IMR-90 (cell line): ENCODE measurements around the gene C3orf49. TPM values are rescaled to one million over a fixed set of nuclear protein-coding genes. Genes with fewer than 3 reads are reported as not detected.

Source experiments
- ATAC-seq: fragments of 200-7000 bp; cut with Tn5 transposase; 2 replicates; pipeline ENCODE4 v1.9.1; 2020; ENCODE audit warnings: low read depth, mild to moderate bottlenecking, moderate library complexity
- BruUV-seq: library from RNA; stranded (reverse); fragments of 400-500 nt; replicated peaks from 2 replicates; lab custom pipeline; 2021; lab: Mats Ljungman, UMichigan
- CTCF ChIA-PET: fragments of 300-600 bp; formaldehyde crosslinking; extraction: SDS; loops from one replicate; lab custom pipeline; 2021; ENCODE audit warnings: antibody characterized with exemption; lab: Yijun Ruan, JAX
- POLR2A ChIA-PET: fragments of 300-600 bp; sonication (Branson Sonifier 250); formaldehyde crosslinking; loops from one replicate; lab custom pipeline; 2022; ENCODE audit warnings: antibody characterized with exemption; ENCODE audit not compliant: unreplicated experiment; lab: Charles Lee
- DNase-seq: peaks from one replicate; pipeline ENCODE4 v3.0.0; 2013
- H2AFZ ChIP-seq: replicated peaks from 2 replicates; pipeline ENCODE3; 2013; ENCODE audit warnings: low read length, mild to moderate bottlenecking; ENCODE audit not compliant: poor library complexity
- H2AK5ac ChIP-seq: 2 replicates; pipeline ENCODE4 v1.6.1; 2013; ENCODE audit warnings: low read depth, low read length, inconsistent platforms
- H2AK9ac ChIP-seq: replicated peaks from 2 replicates; pipeline ENCODE3; 2013; ENCODE audit warnings: mild to moderate bottlenecking, low read depth, low read length, moderate library complexity; ENCODE audit not compliant: poor library complexity
- H2BK120ac ChIP-seq: 2 replicates; pipeline ENCODE4 v1.6.1; 2013; ENCODE audit warnings: low read depth, low read length, inconsistent platforms
- H2BK15ac ChIP-seq: 3 replicates; pipeline ENCODE4 v1.6.1; 2013; ENCODE audit warnings: low read depth, low read length, inconsistent platforms
- H2BK20ac ChIP-seq: 2 replicates; pipeline ENCODE4 v1.6.1; 2013; ENCODE audit warnings: low read depth, mild to moderate bottlenecking, inconsistent platforms, low read length, moderate library complexity
- H2BK5ac ChIP-seq: 2 replicates; pipeline ENCODE4 v1.6.1; 2013; ENCODE audit warnings: mild to moderate bottlenecking, low read depth, low read length, inconsistent platforms; ENCODE audit not compliant: poor library complexity, severe bottlenecking
- H3K14ac ChIP-seq: replicated peaks from 2 replicates; pipeline ENCODE4 v1.6.1; 2013; ENCODE audit warnings: low read depth, low read length, inconsistent platforms
- H3K18ac ChIP-seq: 2 replicates; pipeline ENCODE4 v1.6.1; 2013; ENCODE audit warnings: low read depth, low read length, control low read depth
- H3K23ac ChIP-seq: 2 replicates; pipeline ENCODE4 v1.6.1; 2013; ENCODE audit warnings: low read depth, low read length, inconsistent platforms
- H3K27ac ChIP-seq: 2 replicates; pipeline ENCODE4 v1.5.1; 2013; ENCODE audit warnings: mild to moderate bottlenecking, control low read depth, low read length; ENCODE audit not compliant: insufficient read depth
- H3K27me3 ChIP-seq: 2 replicates; pipeline ENCODE4 v1.6.1; 2013; ENCODE audit warnings: low read length; ENCODE audit not compliant: control insufficient read depth, insufficient read depth
- H3K36me3 ChIP-seq: 2 replicates; pipeline ENCODE4 v1.6.1; 2013; ENCODE audit warnings: low read length, mixed read lengths; ENCODE audit not compliant: control insufficient read depth, insufficient read depth
- H3K4ac ChIP-seq: 2 replicates; pipeline ENCODE4 v1.6.1; 2013; ENCODE audit warnings: low read depth, low read length, inconsistent platforms
- H3K4me1 ChIP-seq: 2 replicates; pipeline ENCODE4 v1.6.1; 2013; ENCODE audit warnings: low read length, mixed read lengths; ENCODE audit not compliant: control insufficient read depth, insufficient read depth
- H3K4me2 ChIP-seq: 2 replicates; pipeline ENCODE4 v1.6.1; 2013; ENCODE audit warnings: low read depth, mild to moderate bottlenecking, control low read depth, low read length, moderate library complexity
- H3K4me3 ChIP-seq: 2 replicates; pipeline ENCODE4 v1.5.1; 2013; ENCODE audit warnings: low read depth, mild to moderate bottlenecking, control low read depth, low read length, moderate library complexity; ENCODE audit not compliant: insufficient read depth
- H3K56ac ChIP-seq: 2 replicates; pipeline ENCODE4 v1.6.1; 2013; ENCODE audit warnings: low read length, inconsistent platforms; ENCODE audit not compliant: insufficient read depth; ENCODE audit errors: extremely low read depth
- H3K79me1 ChIP-seq, 2 experiments: 2 replicates each; pipeline ENCODE4 v1.6.1; 2013; ENCODE audit warnings: low read length in 2 of 2, inconsistent platforms in 1 of 2, low read depth in 1 of 2
- H3K9ac ChIP-seq: 2 replicates; pipeline ENCODE4 v1.6.1; 2013; ENCODE audit warnings: low read depth, low read length, control low read depth
- H3K9me1 ChIP-seq: 2 replicates; pipeline ENCODE4 v1.6.1; 2013; ENCODE audit warnings: low read length, inconsistent platforms; ENCODE audit not compliant: insufficient read depth
- H3K9me3 ChIP-seq: 2 replicates; pipeline ENCODE4 v1.6.1; 2013; ENCODE audit warnings: low read length; ENCODE audit not compliant: control insufficient read depth, insufficient read depth
- H4K20me1 ChIP-seq: 2 replicates; pipeline ENCODE4 v1.6.1; 2013; ENCODE audit warnings: low read length, inconsistent platforms; ENCODE audit not compliant: insufficient read depth
- H4K5ac ChIP-seq: 2 replicates; pipeline ENCODE4 v1.6.1; 2013; ENCODE audit warnings: mild to moderate bottlenecking, low read depth, low read length, control low read depth
- H4K8ac ChIP-seq, 2 experiments: 2 replicates each; pipeline ENCODE4 v1.6.1; 2013; ENCODE audit warnings: low read depth in 2 of 2, low read length in 2 of 2, control low read depth in 1 of 2, inconsistent platforms in 1 of 2
- H4K91ac ChIP-seq: 2 replicates; pipeline ENCODE4 v1.6.1; 2013; ENCODE audit warnings: low read depth, low read length, inconsistent platforms; ENCODE audit not compliant: insufficient read depth
- BHLHE40 ChIP-seq: fragments of 150-350 bp; IDR thresholded peaks from 2 replicates; pipeline ENCODE4 v1.6.1; 2016; ENCODE audit warnings: mild to moderate bottlenecking, low read depth, low read length
- CHD1 ChIP-seq: IDR thresholded peaks from 2 replicates; pipeline ENCODE4 v1.6.1; 2012; ENCODE audit warnings: low read depth, low read length, improper control_type of control experiment
- CTCF ChIP-seq: conservative IDR thresholded peaks from 2 replicates; pipeline ENCODE4 v1.5.1; 2012; ENCODE audit warnings: mild to moderate bottlenecking, low read depth, low read length, improper control_type of control experiment
- ELK1 ChIP-seq: fragments of 150-350 bp; IDR thresholded peaks from 2 replicates; pipeline ENCODE4 v1.6.1; 2016; ENCODE audit warnings: low read depth, mild to moderate bottlenecking, low read length, moderate library complexity, borderline replicate concordance
- FOS ChIP-seq: fragments of 150-350 bp; IDR thresholded peaks from 2 replicates; pipeline ENCODE4 v1.6.1; 2016; ENCODE audit warnings: low read depth, low read length
- MAFK ChIP-seq: IDR thresholded peaks from 2 replicates; pipeline ENCODE4 v1.6.1; 2012; ENCODE audit warnings: low read depth, low read length, improper control_type of control experiment
- MAZ ChIP-seq: IDR thresholded peaks from 2 replicates; pipeline ENCODE4 v1.6.1; 2012; ENCODE audit warnings: low read depth, mild to moderate bottlenecking, low read length, improper control_type of control experiment, moderate library complexity, borderline replicate concordance
- MXI1 ChIP-seq: IDR thresholded peaks from 2 replicates; pipeline ENCODE4 v1.6.1; 2012; ENCODE audit warnings: low read depth, mild to moderate bottlenecking, low read length, moderate library complexity, borderline replicate concordance
- NFE2L2 ChIP-seq: fragments of 150-350 bp; IDR thresholded peaks from 2 replicates; pipeline ENCODE4 v1.6.1; 2016; ENCODE audit warnings: low read depth, mild to moderate bottlenecking, low read length
- POLR2A ChIP-seq: IDR thresholded peaks from 2 replicates; pipeline ENCODE4 v1.6.1; 2012; ENCODE audit warnings: mild to moderate bottlenecking, low read depth, low read length
- RAD21 ChIP-seq: IDR thresholded peaks from 2 replicates; pipeline ENCODE4 v1.6.1; 2012; ENCODE audit warnings: low read length, improper control_type of control experiment
- RCOR1 ChIP-seq: IDR thresholded peaks from 2 replicates; pipeline ENCODE4 v1.6.1; 2012; ENCODE audit warnings: mild to moderate bottlenecking, low read length, improper control_type of control experiment; ENCODE audit not compliant: insufficient replicate concordance
- RFX5 ChIP-seq: IDR thresholded peaks from 2 replicates; pipeline ENCODE4 v1.8.0; 2012; ENCODE audit warnings: low read depth, mild to moderate bottlenecking, low read length, moderate library complexity
- SMC3 ChIP-seq: fragments of 150-350 bp; IDR thresholded peaks from 2 replicates; pipeline ENCODE4 v1.6.1; 2016; ENCODE audit warnings: low read depth, mild to moderate bottlenecking, antibody characterized with exemption, low read length, moderate library complexity
- USF2 ChIP-seq: fragments of 150-350 bp; IDR thresholded peaks from 2 replicates; pipeline ENCODE4 v1.6.1; 2017; ENCODE audit warnings: mild to moderate bottlenecking, antibody characterized with exemption, low read length, low read depth
- WGBS, 2 experiments: methylation state at CpG; one replicate each; pipeline versions ENCODE4 v1.1.5 to v1.1.7; 2013; ENCODE audit warnings: missing lambda C conversion rate in 2 of 2; ENCODE audit not compliant: insufficient read length in 1 of 2; ENCODE audit errors: extremely low coverage in 2 of 2; 5-methylcytosine and 5-hydroxymethylcytosine counted together
- dilution Hi-C: fragments of 300-500 bp; cut with HindIII; formaldehyde crosslinking; loops from one replicate; pipeline ENCODE4 v1.14.3; 2018; ENCODE audit warnings: low sequenced_read_pairs; ENCODE audit not compliant: unreplicated experiment
- in situ Hi-C: fragments of 300-500 bp; cut with MboI; formaldehyde crosslinking; loops from 3 replicates; pipeline ENCODE4 v1.14.3; 2019; ENCODE audit warnings: low sequenced_read_pairs, inconsistent platforms, mixed read lengths
- intact Hi-C: fragments of 100-400 bp; cut with micrococcal nuclease; formaldehyde crosslinking; loops from 2 replicates; pipeline ENCODE4 v1.10.0; 2022
- polyA plus RNA-seq, 3 experiments: library from polyadenylated mRNA; depleted of rRNA; stranded (reverse); fragments of >200 nt; gene quantifications; 2 replicates each; pipeline ENCODE4 v1.2.3, GENCODE V29; 2012; ENCODE audit warnings: low replicate concordance in 1 of 3
- total RNA-seq: library from RNA; depleted of rRNA; stranded (reverse); fragments of >200 nt; gene quantifications from 2 replicates; pipeline ENCODE4 v1.2.3, GENCODE V29; 2012

Gene C3orf49
- total and polyA plus RNA-seq, 2 of the 4 experiments (the other 2 are of a cell fraction): not detected

GRCh38 chr3:63876260-63876659 lies 57.2 kb downstream of the C3orf49 start:
- H4K5ac ChIP-seq: no peak overlapping the region
- H4K8ac ChIP-seq: no peak overlapping the region
- no TSS peak for BruUV-seq
- no peak overlapping the region for H3K56ac ChIP-seq
- no peak overlapping the region for H3K18ac ChIP-seq
- H2AK5ac ChIP-seq: no peak overlapping the region
- intact Hi-C loops: loop anchor here (5.0 kb wide), 1 partner anchor 36 kb away; the partner anchor contains the start of gene SCAANT1
- ATAC-seq (no peak), DNase-seq (no peak)
- no peak overlapping the region for H3K9ac ChIP-seq
- no peaks in the 10 kb centered on the region for H3K27me3 ChIP-seq
- H3K23ac ChIP-seq: no peak overlapping the region
- no peak overlapping the region for H2BK5ac ChIP-seq
- H2AFZ ChIP-seq: no peak overlapping the region
- no peaks in the 10 kb centered on the region for H3K36me3 ChIP-seq
- no peak overlapping the region for H2BK15ac ChIP-seq
- H3K9me3 ChIP-seq: no peaks in the 10 kb centered on the region
- no peak overlapping the region for H3K4me3 ChIP-seq
- H2BK120ac ChIP-seq: no peak overlapping the region
- ChIA-PET POLR2A (no interaction called here), CTCF (interaction anchor here (0.7 to 1.0 kb wide), 2 partner anchors 36 to 643 kb away, joined by 3 read pairs; no protein-coding TSS in a partner anchor)
- H4K20me1 ChIP-seq: peaks cover 52% of the 10 kb centered on the region; the same call in 1 of the 2 replicates
- TF ChIP-seq CTCF (no peak), USF2 (no peak), MXI1 (no peak), SMC3 (no peak), MAFK (no peak), CHD1 (no peak), NFE2L2 (no peak), FOS (no peak), RAD21 (no peak), MAZ (no peak), RCOR1 (no peak), BHLHE40 (no peak), POLR2A (no peak), RFX5 (no peak), ELK1 (no peak)
- peaks cover 10% of the 10 kb centered on the region for H3K9me1 ChIP-seq
- H3K14ac ChIP-seq: no peak overlapping the region
- H4K91ac ChIP-seq: no peak overlapping the region
- no peak overlapping the region for H2BK20ac ChIP-seq
- in situ Hi-C loops: no loop called here
- no peak overlapping the region for H2AK9ac ChIP-seq
- peaks cover 45 to 69% of the 10 kb centered on the region in 2 experiments for H3K79me1 ChIP-seq
- dilution Hi-C loops: no loop called here
- H3K4me2 ChIP-seq: no peak overlapping the region
- peaks cover 9% of the 10 kb centered on the region for H3K4me1 ChIP-seq
- WGBS, 2 experiments: no CpG with 5 or more reads among the region's 3 CpGs
- no peak overlapping the region for H3K4ac ChIP-seq
- H3K27ac ChIP-seq: no peak overlapping the region
